ENCODE results near the gene PRPSAP2.

The PRPSAP2 gene

DNA sequence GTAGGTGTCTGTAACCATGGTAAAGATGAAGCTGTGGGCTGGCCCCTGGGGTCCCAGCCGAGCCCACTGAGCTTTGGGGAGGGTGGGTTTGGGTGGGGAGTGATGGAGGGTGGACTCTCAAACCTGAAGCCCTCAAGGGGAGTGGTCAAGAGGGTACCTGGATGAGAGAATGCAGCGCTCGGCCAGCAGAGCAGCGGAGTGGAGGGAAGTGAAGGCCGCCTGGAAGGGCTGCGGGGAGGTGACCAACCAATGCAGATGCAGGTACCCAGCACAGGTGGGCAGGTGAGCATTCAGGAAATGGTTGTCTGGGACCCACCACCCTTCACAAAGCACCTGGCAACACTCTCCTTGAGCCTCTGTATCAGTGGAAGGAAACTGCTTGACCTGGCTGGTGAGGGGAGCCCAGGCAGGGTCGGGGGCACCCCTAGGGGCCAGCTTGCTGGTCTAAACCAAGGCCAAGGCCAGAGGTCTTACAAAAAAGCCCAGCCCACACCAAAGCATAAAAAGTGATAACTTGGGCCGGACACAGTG is 90.6 kb downstream of the PRPSAP2 start:
- ChIA-PET POLR2A (interaction anchor here (0.6 kb wide), 2 partner anchors 10 to 156 kb away, joined by 3 read pairs; no protein-coding TSS in a partner anchor), CTCF (interaction anchor here (3.0 kb wide), 1 partner anchor 13 kb away, joined by 25 read pairs; no protein-coding TSS in a partner anchor)
- TF ChIP-seq, protein P1, sequence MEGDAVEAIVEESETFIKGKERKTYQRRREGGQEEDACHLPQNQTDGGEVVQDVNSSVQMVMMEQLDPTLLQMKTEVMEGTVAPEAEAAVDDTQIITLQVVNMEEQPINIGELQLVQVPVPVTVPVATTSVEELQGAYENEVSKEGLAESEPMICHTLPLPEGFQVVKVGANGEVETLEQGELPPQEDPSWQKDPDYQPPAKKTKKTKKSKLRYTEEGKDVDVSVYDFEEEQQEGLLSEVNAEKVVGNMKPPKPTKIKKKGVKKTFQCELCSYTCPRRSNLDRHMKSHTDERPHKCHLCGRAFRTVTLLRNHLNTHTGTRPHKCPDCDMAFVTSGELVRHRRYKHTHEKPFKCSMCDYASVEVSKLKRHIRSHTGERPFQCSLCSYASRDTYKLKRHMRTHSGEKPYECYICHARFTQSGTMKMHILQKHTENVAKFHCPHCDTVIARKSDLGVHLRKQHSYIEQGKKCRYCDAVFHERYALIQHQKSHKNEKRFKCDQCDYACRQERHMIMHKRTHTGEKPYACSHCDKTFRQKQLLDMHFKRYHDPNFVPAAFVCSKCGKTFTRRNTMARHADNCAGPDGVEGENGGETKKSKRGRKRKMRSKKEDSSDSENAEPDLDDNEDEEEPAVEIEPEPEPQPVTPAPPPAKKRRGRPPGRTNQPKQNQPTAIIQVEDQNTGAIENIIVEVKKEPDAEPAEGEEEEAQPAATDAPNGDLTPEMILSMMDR (IDR thresholded peaks at IDR 0.05; ENCODE audit: control extremely low read depth, extremely low read depth, low read depth, missing control alignments) = no peak
- no peak for DNase-seq (ENCODE audit: extremely low spot score)

DNA sequence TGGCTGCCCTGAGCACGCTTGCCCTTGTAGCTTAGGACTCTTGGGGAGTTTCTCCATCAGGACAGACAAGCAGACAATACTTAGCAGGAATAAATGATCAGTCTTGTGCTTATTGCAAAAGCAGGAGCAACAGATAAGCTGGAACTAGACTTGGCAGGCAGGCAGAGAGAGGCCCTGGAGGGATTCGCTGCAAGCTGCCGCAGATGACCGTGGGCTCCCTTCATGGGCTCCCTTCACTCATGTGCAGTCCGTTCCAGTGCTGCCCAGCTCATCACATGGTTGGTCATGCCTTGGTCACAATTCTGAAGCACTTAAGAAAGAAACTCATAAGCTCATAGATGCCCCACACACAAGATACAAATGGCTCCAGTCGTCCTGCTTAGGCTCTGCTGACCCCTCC is 91.6 kb downstream of the PRPSAP2 start:
- ChIA-PET CTCF (interaction anchor here (3.0 kb wide), 1 partner anchor 12 kb away, joined by 25 read pairs; no protein-coding TSS in a partner anchor), POLR2A (no interaction called here)
- DNase-seq (ENCODE audit: extremely low spot score) = no peak
- TF ChIP-seq, protein P1 (IDR thresholded peaks at IDR 0.05; ENCODE audit: control extremely low read depth, extremely low read depth, low read depth, missing control alignments) = no peak

DNA sequence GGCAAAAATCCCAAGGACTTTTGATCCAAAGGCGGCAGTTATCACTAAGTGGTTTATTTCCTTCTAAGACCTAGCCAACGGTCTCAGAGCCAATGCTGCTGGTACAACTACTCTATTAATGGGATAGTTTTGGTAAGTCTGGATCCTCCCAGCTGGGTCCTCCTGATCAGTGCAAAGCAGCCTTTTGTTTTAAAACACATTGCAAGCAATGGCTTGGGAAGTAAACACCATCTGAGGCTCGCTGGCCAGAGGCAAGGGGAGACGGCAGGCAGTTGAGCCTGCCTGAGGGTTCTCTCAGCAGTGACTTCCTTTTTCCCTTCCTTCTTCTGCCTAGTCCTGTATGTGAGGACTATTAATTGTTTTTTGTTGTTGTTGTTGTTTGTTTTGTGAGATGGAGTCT is 92.4 kb downstream of the PRPSAP2 start:
- no peak for DNase-seq (ENCODE audit: extremely low spot score)
- TF ChIP-seq, protein P1 (IDR thresholded peaks at IDR 0.05; ENCODE audit: control extremely low read depth, extremely low read depth, low read depth, missing control alignments) = no peak
- CTCF ChIA-PET = interaction anchor here (3.0 kb wide), 1 partner anchor 11 kb away, joined by 25 read pairs; no protein-coding TSS in a partner anchor
- POLR2A ChIA-PET = no interaction called here

DNA sequence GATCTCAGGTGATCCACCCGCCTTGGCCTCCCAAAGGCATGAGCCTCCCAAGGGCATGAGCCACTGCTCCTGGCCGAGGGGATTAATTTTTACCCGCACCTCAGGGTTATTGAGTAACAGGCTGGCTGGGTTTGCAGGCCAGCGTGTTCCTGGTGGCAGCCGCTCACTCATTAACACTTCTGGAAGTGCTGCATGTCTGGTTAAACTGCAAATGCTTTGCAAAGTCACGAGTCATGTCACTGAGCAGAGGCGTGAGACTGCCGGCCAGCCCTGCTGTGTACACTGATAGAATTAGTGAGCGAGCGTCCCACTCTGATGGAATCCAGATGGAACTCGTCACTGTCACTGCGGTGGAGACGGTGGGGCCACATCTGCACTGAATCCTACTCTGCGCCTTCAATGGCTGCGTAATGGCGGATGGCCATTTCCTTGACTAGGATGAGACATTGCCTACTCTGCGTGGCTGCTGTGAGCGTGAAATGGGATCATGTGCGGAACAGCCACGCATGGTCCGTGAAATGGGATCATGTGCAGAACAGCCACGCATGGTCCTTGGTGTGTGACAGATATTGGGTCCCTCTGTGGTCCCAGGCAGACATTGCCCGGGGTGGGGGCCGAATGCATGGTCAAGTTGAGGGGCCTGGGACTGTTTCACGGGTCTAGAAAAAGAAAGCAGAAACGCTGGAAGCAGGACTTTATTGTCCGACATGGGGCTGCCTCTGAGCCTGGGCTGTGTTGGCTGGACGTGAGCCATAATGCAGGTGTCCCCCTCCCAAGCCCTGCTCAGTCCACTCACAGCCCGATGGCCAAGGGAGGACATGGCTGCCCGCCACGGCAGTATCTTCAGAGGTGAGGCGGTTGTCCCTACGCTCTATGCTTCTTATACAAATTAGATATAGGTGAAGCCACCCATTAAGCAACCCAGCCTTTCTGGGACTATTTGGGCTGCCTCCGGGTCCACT is 93.3 kb downstream of the PRPSAP2 start:
- TF ChIP-seq, protein P1 (IDR thresholded peaks at IDR 0.05; ENCODE audit: control extremely low read depth, extremely low read depth, low read depth, missing control alignments) = no peak
- no peak for DNase-seq (ENCODE audit: extremely low spot score)
- CTCF ChIA-PET = interaction anchor here (1.6 kb wide), 1 partner anchor 10 kb away, joined by 12 read pairs; no protein-coding TSS in a partner anchor

DNA sequence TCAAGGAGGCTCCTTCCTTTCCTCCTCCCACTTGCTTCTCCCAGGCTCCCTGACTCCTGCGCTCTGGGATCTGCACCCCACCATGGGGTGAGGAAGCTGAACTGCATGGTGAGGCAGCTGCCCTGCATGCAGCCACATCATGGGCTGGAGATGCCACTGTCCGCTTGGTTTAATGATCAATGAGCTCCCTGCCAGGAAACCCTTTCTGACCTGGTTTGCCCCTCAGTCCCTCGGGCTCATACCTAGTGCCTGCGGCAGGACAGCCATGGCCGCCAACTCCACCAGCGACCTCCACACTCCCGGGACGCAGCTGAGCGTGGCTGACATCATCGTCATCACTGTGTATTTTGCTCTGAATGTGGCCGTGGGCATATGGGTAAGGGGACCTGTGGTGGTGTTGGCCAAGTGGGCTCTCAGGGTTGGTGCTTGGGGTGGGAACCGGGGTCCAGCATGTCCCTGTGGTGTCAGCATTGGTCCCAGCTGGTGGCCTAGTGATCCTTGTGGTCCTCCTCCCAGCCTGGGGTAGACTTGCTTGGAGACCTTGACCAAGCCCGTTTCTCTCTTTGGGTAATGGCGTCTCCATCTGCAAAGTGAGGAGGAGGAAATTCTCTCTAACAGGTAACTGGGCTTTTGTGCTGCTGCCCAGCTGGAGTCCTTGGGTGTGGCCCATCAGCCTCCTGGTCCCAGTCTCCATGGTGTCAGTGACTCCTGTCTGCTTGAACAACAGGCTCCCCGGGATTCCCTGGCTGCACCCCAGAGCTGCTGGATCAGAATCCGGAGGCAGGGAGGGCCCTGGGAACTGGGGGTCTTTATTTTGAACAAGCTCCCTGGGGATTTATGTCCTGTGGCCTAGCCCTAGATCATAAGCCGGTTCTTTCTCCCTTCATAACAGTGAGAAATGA is 94.3 kb downstream of the PRPSAP2 start, which contains the start of gene SLC5A10:
TSS of gene SLC5A10 (plus strand) at position 225 of the 902 bp plus-strand sequence. CDS start at position 266, 41 bp downstream.
- TF ChIP-seq, protein P1 (IDR thresholded peaks at IDR 0.05; ENCODE audit: control extremely low read depth, extremely low read depth, low read depth, missing control alignments) = no peak
- DNase-seq (ENCODE audit: extremely low spot score) = no peak
- POLR2A ChIA-PET = no interaction called here
- CTCF ChIA-PET = interaction anchor here (1.6 kb wide), 1 partner anchor 9 kb away, joined by 12 read pairs; no protein-coding TSS in a partner anchor

More for the DNA sequence above, 93.3 kb downstream of the PRPSAP2 start:
- POLR2A ChIA-PET = no interaction called here
